Activated CD8-positive, alpha-beta memory T cell treated with anti-CD3 and anti-CD28 coated beads for 24 hours (primary cell): Measurements from ENCODE around the gene DRD4.

Experiments used
- DNase-seq: peaks from one replicate; pipeline ENCODE4 v3.0.0-alpha.2; 2020

DRD4 gene

DNA sequence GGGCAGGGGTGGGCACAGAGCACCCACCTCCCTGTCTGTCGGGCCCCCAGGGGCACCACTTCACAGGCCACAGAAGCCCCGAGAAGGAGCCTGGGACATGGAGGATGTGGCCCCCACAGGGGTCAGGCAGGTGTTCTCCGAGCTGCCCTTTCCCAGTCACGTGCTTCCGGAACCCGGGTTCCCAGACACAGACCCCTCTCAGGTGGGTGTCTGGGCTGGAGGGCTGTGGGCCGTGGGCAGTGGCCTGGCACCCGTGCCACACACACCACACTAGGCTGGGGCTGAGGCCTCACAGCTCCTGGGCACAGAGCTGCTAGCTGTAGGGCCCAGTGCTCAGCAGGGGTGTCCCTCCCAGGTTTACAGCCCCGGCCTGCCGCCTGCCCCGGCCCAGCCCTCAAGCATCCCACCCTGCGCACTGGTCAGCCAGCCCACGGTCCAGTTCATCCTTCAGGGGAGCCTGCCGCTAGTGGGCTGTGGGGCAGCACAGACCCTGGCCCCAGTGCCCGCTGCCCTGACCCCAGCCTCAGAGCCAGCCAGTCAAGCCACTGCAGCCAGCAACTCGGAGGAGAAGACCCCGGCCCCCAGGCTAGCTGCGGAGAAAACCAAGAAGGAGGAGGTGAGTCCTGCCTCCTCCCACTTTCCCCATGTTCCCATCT is 26.8 kb upstream of the DRD4 start:
- DNase-seq, result no peak

DNA sequence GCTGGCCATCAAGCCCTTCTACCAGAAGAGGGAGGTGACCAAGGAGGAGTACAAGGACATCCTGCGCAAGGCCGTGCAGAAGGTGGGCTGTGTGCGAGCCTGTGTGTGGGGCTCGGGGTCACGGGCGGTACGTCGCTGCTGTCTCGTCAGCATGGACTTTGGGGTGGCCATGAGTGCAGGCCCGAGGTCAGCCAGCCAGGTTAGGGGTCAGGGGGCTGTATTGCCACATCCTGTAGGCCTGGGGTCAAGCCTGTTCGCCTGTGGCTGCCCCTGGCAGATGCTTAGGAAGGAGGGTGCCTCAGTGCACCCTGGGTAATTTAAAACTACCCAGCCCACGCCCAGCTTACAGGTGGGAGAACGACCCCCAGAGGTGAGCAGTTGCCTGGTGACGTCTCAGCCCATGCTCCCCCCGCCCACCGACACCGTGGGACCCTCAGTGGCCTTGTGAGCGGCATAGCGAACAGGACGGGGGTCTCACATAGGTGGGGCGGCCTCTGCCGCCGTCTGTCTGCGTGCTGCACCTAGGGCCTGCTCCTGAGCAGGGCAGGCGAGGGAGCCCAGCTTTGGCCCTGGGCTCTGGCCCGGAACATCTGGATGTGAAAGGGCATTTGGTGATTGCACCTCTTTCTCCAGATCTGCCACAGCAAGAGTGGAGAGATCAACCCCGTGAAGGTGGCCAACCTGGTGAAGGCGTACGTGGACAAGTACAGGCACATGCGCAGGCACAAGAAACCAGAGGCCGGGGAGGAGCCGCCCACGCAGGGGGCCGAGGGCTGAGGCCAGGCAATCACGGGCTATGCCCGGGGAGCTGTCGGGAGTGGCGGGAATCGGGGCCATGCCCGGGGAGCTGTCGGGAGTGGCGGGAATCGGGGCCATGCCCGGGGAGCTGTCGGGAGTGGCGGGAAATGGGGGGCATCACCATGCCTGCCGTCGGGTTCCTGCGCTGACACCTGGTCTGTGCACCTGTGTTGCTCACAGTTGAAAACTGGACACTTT is 25.8 kb upstream of the DRD4 start:
- DNase-seq, result no peak

DNA sequence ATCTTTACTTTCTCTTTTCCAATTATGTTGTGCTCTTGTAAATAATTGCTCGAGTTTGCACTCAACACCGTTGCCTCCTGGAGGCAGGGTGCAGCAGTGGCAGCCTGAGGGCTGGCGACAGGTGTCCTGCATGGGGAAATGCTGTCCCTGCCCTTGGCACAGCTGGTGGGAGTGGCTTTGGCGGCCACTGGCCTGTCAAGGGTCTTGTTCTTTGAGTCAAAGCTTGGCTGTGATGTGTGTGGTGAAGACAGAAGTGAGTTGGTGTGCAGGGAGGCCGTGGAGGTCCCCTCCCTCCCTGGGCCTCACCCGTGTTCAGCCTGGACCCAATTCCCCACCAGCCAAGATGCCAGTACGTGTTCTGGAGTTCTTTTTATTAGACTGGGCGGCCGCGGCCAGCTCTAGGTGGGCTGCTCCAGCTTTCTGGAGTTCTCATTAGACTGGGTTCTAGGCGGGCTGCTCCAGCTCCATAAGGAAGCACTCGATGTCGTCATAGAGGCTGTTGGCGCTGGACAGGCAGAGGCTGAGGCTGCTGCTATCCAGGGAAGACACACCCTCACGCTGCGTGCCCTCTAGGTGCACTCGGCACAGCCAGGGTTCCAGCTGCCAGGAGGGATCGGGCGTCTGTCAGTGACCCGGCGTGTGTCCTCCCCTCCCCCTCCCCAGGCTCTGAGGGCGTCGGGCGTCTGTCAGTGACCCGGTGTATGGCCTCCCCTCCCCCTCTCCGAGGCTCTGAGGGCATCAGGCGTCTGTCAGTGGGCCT is 24.7 kb upstream of the DRD4 start:
- no peak for DNase-seq

GRCh38 chr11:612961-613300 is 24.1 kb upstream of the DRD4 start:
- DNase-seq, result no peak

DNA sequence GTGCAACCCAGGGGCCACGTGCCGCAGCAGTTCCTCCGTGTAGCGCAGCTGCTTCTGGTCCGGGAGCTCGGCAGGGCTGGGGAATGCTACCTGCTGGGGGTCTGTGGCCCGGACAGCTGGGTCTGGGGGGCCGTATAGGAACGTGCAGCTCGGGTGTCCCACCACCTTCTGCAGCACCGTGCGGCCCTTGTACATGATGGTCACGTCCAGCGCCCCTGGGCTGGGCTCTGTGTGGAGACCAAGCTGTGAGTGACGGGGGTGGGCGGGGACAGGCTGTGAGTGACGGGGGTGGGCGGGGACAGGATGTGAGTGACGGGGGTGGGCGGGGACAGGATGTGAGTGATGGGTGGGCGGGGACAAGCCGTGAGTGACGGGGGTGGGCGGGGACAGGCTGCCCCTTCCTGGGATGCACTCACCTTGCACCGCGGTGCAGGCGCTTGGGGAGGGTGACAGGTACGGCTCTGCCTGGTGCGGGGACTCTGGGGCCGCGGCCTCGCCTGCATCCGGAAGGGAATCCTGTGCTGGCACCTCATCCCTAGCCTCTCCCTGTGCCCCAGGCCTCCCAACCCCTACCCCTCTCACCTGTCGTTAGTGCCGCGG is 23.6 kb upstream of the DRD4 start:
- peak; percentile 90 for DNase-seq

DNA sequence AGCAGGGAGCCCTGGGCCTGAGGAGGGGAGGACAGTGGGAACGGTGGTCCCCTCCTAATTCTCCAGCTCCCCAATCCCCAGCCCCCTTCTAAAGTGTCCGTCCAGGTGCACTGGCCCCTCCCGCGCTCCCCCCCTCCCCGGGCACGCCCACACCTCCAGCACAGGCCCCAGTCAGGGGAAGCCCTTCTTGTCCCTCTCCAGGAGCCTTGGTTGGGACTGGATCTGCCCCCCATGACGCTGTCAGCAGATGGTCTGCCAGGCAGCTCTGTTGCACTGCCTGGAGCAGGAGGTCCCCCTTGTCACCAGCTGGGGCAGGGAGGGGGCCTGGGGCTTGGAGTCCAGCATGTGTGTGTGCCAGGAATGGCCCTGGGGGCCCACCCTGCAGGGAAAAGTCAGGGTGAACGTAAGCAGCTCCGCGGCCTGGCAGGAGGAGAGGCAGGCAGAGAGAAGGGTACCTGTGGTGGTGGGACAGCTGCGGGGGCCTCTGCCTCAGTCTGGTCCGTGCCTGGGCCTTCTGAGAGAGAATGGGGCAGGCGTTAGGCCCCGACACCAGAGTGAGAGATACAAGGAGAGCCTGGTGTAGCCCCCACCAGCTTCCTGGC is 22.9 kb upstream of the DRD4 start:
- no peak for DNase-seq

DNA sequence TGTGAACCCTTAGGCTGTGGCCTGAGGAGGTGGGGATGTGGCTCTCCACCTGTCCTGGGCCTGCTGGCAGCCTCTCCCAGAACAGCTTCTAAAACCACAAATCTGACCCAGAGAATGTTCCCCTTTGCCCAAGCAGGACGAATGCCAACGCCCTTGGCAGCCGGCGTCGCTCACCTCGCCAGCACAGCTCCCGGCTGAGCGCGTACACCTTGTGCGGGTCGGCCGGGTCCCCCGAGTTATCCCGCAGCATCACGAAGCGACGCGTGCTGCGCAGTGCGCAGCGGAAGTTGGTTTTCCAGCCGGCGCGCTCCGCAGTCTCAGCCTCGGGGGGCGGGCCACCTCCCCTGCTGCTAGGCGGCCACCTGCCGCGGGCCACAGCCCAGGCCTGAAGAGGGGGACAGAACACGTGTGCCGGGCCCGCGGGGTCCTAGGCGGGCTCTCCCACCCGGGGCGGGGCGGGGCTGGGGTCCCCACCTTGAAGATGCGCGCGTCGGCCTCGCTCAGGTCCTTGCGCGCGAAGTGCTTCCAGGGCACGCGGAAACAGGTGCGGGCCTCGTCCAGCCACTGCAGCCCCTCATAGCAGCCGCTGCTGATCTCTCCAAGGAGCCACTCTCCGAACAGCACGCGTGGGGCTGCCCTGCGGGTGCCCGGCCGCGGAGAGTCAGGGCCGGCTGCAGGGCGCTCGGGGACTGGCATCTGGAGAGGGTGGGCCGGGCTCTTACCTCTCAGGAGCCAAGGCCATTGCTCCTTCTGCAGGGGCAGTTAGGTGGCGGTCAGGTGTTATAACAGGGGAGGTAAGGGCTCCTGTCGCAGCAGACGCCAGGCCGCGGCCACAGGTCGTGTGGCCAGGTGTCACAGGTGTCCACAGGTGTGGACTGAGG is 22.2 kb upstream of the DRD4 start:
- no peak for DNase-seq

DNA sequence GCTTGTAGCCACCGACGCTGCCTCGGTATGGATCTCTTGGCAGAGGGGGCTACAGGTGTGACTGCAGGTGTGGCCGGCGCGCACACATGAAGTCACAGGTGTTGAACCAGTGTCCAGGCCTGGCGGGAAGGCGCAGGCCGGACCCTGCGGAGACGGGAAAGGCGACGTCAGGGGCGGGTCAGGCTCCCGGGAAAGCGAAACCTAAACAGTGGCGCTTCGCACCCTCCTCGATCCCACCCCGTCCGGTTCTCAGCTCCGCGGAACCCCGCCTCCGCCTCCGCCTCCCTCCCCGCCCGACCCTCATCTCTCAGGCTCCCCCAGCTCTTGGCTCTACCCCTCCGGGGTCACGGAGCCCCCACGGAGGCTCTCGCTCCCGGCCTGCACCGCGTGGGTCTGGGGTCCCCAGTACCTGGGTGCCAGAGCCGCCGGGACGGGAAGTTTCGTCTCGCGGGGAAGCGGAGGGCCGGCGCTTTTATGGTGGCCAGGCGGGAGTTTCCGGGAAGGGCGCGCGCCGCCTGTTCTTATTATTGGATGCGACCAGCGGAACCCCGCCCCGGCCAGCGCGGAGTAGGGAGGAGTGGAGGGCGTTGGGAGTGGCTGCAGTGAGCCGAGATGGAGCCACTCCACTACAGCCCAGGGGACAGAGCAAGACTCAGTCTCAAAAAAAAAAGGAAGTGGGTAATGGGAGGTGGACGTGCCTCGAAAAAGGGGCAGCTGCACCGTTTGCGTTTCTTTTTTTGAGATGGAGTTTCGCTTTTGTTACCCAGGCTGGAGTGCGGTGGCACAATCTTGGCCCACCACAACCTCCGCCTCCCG is 21.4 kb upstream of the DRD4 start, which contains the start of gene IRF7:
TSS of gene IRF7 (minus strand) at position 447 of the 816 bp plus-strand sequence. CDS start 586 bp downstream, outside the sequence.
- DNase-seq, result peak; percentile 93

GRCh38 chr11:616320-617198 is 20.5 kb upstream of the DRD4 start:
- DNase-seq, result no peak

- DNase-seq, result no peak
Observed at GRCh38 chr11:617199-617911, 19.7 kb upstream of the DRD4 start.

DNA sequence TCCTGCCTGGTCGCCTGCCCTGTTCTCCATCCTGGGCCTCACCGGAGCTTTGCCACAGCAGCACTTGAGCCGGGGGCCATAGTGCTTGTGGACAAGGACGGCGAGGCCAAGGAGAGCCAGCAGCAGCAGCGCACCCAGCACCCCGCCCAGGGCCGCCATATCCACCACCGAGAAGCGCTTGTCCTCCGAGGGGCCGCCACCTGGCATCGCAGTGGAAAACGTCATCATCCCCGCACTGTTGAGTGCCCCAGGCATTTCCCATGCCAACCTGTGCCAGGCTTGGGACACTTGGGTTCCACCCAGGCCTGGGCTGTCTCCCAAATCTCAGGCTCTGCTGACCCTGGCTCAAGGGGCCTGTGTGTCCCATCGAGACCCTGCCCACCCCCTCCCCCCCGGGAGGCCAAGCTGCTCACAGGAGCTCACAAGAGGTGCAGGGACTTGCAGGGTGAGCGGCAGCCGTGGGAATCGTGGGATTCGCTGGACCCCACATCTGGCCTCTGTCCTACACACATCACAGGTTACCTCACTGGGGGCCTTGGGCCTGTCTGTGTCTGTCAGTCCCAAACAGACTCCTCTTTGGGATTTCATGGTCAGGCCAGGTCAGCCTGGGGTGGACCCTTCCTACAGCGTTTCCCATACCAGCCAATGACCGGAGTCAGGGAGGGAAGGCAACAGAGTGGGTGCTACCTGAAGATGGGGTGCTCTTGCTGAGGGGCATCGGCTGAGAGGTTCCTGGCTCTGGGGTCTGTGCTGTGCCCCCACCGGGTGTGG is 19.0 kb upstream of the DRD4 start:
- DNase-seq, result no peak

- no peak for DNase-seq
Observed at GRCh38 chr11:618856-619627, 18.0 kb upstream of the DRD4 start.

DNA sequence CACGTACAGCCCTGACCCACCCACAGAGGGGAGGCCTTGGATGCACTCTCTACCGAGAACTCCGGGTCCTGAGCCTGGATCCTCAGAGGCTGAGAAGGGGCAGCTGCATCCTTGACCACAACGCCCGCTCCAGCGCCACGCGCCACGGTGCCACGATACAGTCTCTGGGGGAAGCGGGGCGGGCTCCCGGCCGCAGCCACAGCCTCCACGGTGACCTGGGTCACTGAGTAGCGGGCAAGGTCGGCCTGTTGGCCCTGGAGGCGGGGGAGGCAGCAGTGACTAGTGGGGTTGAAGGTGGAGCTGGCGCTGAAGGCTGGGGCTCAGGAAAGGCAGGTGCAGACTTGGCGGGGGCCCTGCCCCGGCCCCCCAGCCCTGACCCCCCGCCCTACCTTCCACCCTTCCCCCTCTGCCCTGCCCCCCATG is 17.4 kb upstream of the DRD4 start:
- no peak for DNase-seq

DNA sequence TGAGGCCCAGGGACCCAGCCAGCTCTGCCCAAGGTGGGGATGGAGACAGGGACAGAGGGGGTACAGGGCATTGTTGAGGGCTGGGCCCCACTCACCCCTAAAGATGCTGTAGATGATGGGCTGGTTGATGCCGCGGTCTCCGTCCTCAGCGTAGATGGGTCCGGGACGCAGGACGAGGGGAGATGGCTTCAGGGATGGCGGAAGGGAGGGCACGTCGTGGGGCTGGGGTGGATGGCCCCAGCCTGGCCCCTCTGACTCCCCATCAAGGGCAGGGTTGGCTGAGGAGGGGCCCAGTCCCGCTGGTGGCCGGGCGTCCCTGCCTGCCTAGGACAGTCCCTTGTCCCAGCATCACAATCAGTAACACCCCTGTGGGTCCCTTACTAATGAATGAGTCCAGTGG is 16.9 kb upstream of the DRD4 start:
- DNase-seq, result no peak

GRCh38 chr11:620935-621814 is 15.9 kb upstream of the DRD4 start:
- DNase-seq, result no peak

GRCh38 chr11:621838-622237 is 15.2 kb upstream of the DRD4 start:
- no peak for DNase-seq
